Lung microvascular endothelial cell (primary cell): ENCODE results near the gene CHMP1A. TPM values are rescaled to one million over a fixed set of nuclear protein-coding genes. Genes with fewer than 3 reads are reported as not detected.
"Not testable (repeated sequence)": the region's sequence is repeated elsewhere in the genome, so short reads cannot be mapped to it uniquely, and the experiment has no call there.

Experiments used
- DNase-seq, 2 donors: peaks; one replicate each; pipeline versions ENCODE4 v3.0.0 to v3.0.0-alpha.2; 2010; ENCODE audit warnings: low read depth in 2 of 2
- total RNA-seq: library from RNA; depleted of rRNA; stranded (reverse); fragments of >200 nt; gene quantifications from 2 replicates; pipeline ENCODE4 v1.2.1, GENCODE V29; 2014

The CHMP1A gene
- total RNA-seq, 1 donor from 2014 or later = 81.5 TPM

GRCh38 chr16:89691986-89692569 lies 34.6 kb upstream of the CHMP1A start:
- no peak for DNase-seq

- DNase-seq = no peak
Measured at GRCh38 chr16:89691231-89691985, 33.9 kb upstream of the CHMP1A start.

- DNase-seq = no peak
Measured at GRCh38 chr16:89690392-89690901, 32.9 kb upstream of the CHMP1A start.

GRCh38 chr16:89689621-89690020 lies 32.1 kb upstream of the CHMP1A start:
- not testable (repeated sequence) for DNase-seq

- DNase-seq = no peak
Measured at GRCh38 chr16:89689142-89689541, 31.6 kb upstream of the CHMP1A start.

GRCh38 chr16:89688395-89688794 lies 30.9 kb upstream of the CHMP1A start:
- DNase-seq = no peak

GRCh38 chr16:89687092-89687940 lies 29.8 kb upstream of the CHMP1A start:
- peak; percentile 38 to 61 for DNase-seq

GRCh38 chr16:89686520-89687091 lies 29.1 kb upstream of the CHMP1A start, which contains the start of gene CDK10:
CDK10 (plus strand) TSS chr16:89686689; CDS start chr16:89686711, 22 bp downstream.
- peak; percentile 86 to 89 for DNase-seq

GRCh38 chr16:89685916-89686315 lies 28.4 kb upstream of the CHMP1A start:
- no peak for DNase-seq

DNA sequence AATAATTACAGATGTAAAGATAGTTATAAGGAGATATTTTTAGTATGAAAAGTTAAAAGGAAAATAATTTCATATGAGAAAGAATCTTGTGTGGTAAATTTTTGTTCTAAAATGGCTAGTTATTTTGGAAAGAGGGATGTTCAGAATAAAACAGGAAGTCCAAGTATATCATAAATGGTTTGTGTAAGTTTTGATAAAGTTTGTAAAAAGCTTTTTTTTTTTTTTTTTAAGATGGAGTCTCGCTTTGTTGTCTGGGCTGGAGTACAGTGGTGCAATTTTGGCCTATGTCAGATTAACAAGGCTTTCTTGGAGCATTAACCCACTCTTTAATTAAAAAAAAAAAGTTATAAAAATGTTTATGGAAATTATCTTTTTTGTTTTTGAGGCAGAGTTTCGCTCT lies 20.8 kb upstream of the CHMP1A start:
- no peak for DNase-seq

- DNase-seq = no peak
Measured at GRCh38 chr16:89672177-89672941, 14.9 kb upstream of the CHMP1A start.

- DNase-seq = not testable (repeated sequence)
Measured at GRCh38 chr16:89671565-89671964, 14.1 kb upstream of the CHMP1A start.

DNA sequence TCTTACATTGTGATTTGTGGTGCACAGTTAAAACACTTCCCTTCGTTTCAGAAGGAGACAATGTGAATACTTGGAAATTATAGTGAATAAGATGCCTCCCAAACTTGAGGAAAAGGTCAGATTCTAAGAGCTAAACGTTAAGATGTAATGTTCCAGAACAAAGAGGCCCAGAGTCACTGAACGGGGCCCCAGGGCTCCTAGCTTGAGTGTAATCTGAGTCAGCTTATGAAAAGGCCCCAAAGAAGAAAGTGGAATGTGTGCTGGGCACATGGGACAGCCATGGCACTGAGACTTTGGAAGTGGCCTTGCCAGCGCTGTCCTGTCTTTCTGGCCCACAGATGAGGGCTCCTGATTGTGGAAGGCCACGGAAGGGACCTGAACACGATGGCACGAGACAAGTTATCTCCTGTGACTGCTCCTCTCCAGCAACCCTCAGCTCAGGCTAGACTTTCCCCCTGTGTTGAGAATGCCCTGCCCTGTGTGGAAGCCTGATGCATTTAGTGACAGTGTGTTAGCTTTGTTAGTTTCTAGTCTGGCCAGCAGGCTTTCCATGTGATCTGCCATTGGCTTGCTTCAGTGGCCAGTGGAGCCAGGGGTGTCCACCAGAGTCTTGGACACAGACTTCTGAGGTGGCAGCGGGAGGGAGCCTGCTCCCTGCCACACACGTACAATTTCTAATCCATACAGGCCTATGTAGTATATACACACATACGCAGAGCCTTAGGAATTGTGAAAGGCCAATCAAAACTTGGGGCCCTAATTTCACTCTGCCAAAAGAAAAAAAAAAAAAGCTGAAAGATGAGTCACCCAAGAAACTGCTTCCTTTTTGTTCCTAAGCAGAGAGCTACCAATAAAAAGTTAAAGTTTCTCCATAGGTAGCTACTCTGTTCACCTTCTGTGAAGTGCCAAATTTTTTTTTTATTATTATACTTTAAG lies 13.3 kb upstream of the CHMP1A start:
- peak in 1 of 2 donors; percentile 43 for DNase-seq

GRCh38 chr16:89669755-89670154 lies 12.2 kb upstream of the CHMP1A start:
- DNase-seq = no peak

DNA sequence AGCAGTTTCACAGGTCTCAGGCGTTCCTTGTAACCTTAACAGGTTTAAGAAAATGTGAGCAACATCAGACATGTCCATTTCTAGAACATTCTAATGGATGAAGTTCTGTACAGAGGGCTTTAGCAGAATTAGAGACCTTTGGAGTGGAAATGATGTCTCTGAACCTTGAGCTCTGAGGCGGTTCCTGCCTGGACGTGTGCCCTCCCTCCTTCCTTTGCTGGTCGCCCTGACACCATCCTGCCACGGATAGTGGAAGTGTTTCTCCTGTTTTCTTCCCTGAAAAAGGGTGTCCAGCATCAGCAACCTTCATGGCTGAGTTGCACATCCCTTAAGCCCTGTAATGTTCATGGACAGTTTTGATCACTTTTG lies 11.3 kb upstream of the CHMP1A start:
- DNase-seq = no peak

- no peak for DNase-seq
Measured at GRCh38 chr16:89667633-89668032, 10.1 kb upstream of the CHMP1A start.

DNA sequence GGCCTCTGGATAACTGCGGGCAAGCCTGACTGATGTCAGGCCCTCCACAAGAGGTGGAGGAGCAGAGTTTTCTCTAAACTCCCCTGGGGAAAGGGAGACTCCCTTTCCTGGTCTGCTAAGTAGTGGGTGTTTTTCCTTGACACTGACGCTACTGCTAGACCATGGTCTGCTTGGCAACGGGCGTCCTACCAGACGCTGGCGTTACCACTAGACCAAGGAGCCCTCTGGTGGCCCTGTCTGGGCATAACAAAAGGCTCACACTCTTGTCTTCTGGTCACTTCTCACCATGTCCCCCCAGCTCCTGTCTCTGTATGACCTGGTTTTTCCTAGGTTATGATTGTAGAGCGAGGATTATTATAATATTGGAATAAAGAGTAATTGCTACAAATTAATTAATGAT lies 9.5 kb upstream of the CHMP1A start:
- DNase-seq = peak; percentile 48 to 51

- DNase-seq = not testable (repeated sequence)
Measured at GRCh38 chr16:89664238-89664637, 6.7 kb upstream of the CHMP1A start.

DNA sequence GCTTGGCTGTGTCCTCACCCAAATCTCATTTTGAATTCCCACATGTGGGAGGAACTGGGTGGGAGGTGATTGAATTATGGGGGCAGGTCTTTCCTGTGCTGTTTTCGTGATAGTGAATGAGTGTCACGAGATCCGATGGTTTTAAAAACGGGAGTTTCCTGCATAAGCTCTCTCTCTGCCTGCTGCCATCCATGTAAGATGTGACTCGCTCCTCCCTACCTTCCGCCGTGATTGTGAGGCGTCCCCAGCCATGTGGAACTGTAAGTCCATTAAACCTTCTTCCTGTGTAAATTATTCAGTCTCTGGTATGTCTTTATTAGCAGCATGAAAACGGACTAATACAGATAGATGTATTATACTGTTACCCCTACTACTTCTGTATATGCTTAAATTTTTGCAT lies 3.7 kb upstream of the CHMP1A start:
- DNase-seq = no peak

DNA sequence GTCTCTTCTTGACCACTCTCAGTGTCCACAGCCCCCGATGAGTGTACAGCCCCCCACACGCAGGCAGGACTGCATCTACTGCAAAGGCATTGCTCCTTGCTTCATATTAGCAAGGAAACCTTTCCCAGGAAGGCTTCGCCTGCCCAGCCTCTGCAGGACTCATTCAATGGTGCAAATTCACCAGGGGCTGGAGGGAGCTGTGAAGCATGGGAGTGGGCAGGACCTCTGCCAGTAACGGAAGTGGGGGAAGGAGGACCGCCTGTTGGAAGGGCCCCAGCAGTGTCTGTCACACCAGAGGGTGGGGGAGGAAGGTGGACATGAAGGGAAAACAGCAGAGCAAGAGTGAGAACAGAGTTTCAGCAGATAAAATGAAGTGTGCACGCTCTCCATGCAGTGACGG lies 2.6 kb upstream of the CHMP1A start:
- peak in 1 of 2 donors; percentile 14 for DNase-seq
